Measurements from ENCODE around the gene OR2L5. TPM values are rescaled to one million over a fixed set of nuclear protein-coding genes. Genes with fewer than 3 reads are reported as not detected.

Gene OR2L5, protein sequence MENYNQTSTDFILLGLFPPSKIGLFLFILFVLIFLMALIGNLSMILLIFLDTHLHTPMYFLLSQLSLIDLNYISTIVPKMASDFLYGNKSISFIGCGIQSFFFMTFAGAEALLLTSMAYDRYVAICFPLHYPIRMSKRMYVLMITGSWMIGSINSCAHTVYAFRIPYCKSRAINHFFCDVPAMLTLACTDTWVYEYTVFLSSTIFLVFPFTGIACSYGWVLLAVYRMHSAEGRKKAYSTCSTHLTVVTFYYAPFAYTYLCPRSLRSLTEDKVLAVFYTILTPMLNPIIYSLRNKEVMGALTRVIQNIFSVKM
- total RNA-seq, result not detected
- polyA plus RNA-seq (ENCODE audit: insufficient read depth in 1 of 8, insufficient read length in 8 of 8, low replicate concordance in 1 of 8), result not detected
- long read RNA-seq, donor 1, result 0 reads
- long read RNA-seq, donor 2, result 0 reads
- long read RNA-seq, donor 3, result 0 reads
- long read RNA-seq, donor 4, result 0 reads
- long read RNA-seq, donor 5, result 0 reads
- long read RNA-seq, donor 6, result 0 reads
- long read RNA-seq, donor 7, result 0 reads
- long read RNA-seq, donor 8, result 0 reads
- long read RNA-seq, donor 9, result 0 reads
- long read RNA-seq, donor 10, result 0 reads
- long read RNA-seq, donor 11, result 0 reads

DNA sequence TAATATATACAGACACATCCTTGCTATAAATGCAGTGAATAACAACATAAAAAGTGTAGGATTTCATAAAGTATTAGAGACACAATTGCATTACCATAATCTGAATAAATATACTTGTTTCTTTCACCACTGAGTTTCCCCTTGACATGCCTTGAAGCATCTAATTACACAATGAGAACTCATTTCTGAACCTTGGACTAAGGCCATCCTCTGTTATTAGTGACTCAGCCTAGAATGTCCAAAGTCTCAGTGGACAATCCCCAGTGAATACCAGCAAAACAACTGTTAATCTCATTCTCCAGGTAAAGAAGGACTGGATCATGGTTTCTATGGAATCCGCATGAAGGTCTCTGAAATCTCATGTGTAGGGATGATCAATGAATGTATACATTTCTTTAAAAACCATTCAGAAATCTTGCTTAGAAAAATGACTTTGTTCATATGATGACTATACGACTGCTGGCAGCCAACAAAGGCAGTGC, at the start of gene OR2L5:
TSS of gene OR2L5 (plus strand) at position 432 of the 482 bp plus-strand sequence. CDS start 8,288 bp downstream, outside the sequence.
- H3K27me3 ChIP-seq (ENCODE audit: control insufficient read depth, insufficient read depth, low read length), result no peaks in the 10 kb centered on the region
- WGBS (ENCODE audit: insufficient coverage), result no CpG with 5 or more reads among the region's 2 CpGs
- DNase-seq, result no peak
- no peaks in the 10 kb centered on the region for H3K36me3 ChIP-seq (ENCODE audit: control insufficient read depth, insufficient read depth, low read length)
- no peaks in the 10 kb centered on the region for H3K4me1 ChIP-seq (ENCODE audit: control insufficient read depth, insufficient read depth, low read length)
- peaks cover 28% of the 10 kb centered on the region for H3K9me3 ChIP-seq (replicated peaks; ENCODE audit: control insufficient read depth, low read depth, low read length)
- H3K4me3 ChIP-seq (ENCODE audit: low read length), result no peak within 1 kb of the TSS
- no peak within 1 kb of the TSS for H3K27ac ChIP-seq (ENCODE audit: low read length)

DNA sequence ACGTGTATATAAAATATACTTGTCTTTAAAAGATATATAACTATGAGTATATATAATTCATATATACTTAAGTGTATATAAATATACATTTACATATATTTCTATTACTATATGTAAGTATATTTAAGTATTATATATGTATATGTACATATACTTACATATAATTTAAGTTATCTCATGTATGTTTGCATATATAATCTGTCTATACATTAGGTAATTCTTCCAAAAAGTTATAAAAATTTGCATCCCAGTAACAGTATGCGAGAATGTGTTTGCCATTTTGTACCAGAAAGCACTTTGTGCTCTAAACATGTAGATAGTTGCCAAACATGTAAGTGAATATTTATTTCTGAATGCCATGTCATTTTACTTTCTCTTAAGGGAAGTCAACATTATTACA, 48.5 kb upstream of the OR2L5 start, which contains the start of gene OR2AK2:
TSS of gene OR2AK2 (plus strand) at position 301 of the 400 bp plus-strand sequence. CDS start 144 bp downstream, outside the sequence.
- no CpG with 5 or more reads among the region's 2 CpGs for WGBS (ENCODE audit: insufficient coverage)
- H3K27ac ChIP-seq (ENCODE audit: low read length), result no peak within 1 kb of the TSS

DNA sequence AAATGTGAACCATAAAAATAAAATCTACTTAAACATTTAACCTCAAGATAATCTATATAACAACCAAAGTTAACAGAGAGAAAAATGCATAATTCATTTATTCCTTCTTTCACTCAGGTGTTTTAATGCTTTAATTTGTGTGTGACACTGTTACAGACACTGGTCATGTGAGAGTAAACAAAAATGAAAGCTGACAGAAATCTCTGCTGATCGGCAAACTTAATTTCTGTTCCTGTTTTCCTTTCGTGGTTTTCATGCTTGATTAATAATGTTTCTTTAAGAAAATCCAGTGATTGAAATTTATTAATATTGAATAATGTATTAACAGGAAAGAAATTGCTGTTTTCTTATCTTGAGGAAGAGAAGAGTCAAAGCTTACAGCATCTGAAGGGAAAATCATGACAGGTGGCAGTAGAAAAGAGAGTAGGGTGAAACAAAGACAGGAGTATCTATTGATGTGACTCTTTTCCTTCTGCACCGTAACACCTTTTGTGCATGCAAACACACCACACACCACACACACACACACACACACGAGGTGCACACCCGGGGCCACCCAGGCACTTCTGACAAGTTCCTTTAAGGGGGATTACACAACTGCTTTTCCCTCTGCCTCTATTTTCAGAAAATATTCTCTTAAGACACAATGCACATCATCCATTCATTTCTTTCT, 46.8 kb upstream of the OR2L5 start:
- peaks cover 18% of the 10 kb centered on the region for H3K9me3 ChIP-seq (replicated peaks; ENCODE audit: control insufficient read depth, low read depth, low read length)
- peak; percentile 7 for DNase-seq

More for the DNA sequence above, 48.5 kb upstream of the OR2L5 start, which contains the start of gene OR2AK2:
- Histone ChIP-seq H3K4me3 (ENCODE audit: low read length) (no peak within 1 kb of the TSS), H3K9me3 (replicated peaks; ENCODE audit: control insufficient read depth, low read depth, low read length) (peaks cover 13% of the 10 kb centered on the region), H3K36me3 (ENCODE audit: control insufficient read depth, insufficient read depth, low read length) (no peaks in the 10 kb centered on the region), H3K4me1 (ENCODE audit: control insufficient read depth, insufficient read depth, low read length) (no peaks in the 10 kb centered on the region), H3K27me3 (ENCODE audit: control insufficient read depth, insufficient read depth, low read length) (no peaks in the 10 kb centered on the region)
- no peak for DNase-seq

DNA sequence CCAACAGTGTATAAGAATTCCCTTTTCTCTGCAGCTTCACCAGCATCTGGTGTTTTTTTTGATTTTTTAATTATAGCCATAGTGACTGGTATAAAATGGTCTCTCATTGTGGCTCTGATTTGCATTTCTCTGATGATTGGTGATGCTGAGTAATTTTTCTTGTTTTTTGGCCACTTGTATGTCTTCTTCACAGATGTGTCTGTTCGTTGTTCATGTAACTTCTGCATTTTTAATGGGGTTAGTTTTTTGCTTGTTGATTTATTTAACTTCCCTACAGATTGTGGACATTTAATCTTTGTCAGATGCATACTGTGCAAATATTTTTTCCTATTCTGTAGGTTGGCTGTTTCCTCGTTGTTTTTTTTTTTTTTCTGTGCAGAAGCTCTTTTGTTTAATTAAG, 20.5 kb upstream of the OR2L5 start:
- WGBS (ENCODE audit: insufficient coverage), result no CpG with 5 or more reads among the region's 2 CpGs
- no peak overlapping the region for H3K27ac ChIP-seq (ENCODE audit: low read length)

More for the DNA sequence above, 46.8 kb upstream of the OR2L5 start:
- Histone ChIP-seq H3K36me3 (ENCODE audit: control insufficient read depth, insufficient read depth, low read length) (no peaks in the 10 kb centered on the region), H3K4me3 (ENCODE audit: low read length) (no peak overlapping the region), H3K27ac (ENCODE audit: low read length) (no peak overlapping the region), H3K27me3 (ENCODE audit: control insufficient read depth, insufficient read depth, low read length) (no peaks in the 10 kb centered on the region), H3K4me1 (ENCODE audit: control insufficient read depth, insufficient read depth, low read length) (no peaks in the 10 kb centered on the region)
- 0% methylated on average over 1 of the region's 5 CpGs for WGBS (ENCODE audit: insufficient coverage)

DNA sequence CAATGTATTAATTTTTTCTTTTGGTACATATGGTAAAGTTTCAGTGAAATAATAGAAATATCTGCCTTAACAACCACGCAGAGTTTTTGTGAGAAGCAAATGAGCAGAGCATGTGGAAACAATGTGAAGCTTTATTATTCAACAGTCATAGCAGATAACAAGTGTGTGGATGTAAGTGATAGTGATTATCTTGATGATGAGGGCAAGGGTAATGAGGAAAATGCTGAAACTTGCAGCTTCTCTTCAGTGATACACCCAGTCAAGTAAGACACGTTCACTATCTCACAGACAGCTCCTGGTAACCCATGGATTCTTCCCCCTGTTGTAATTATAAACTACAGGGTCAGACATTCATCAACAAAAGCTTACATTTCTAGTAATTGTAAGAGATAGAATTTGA, 14.6 kb upstream of the OR2L5 start:
- Histone ChIP-seq H3K36me3 (ENCODE audit: control insufficient read depth, insufficient read depth, low read length) (no peaks in the 10 kb centered on the region), H3K4me1 (ENCODE audit: control insufficient read depth, insufficient read depth, low read length) (no peaks in the 10 kb centered on the region), H3K27me3 (ENCODE audit: control insufficient read depth, insufficient read depth, low read length) (no peaks in the 10 kb centered on the region), H3K27ac (ENCODE audit: low read length) (no peak overlapping the region), H3K9me3 (replicated peaks; ENCODE audit: control insufficient read depth, low read depth, low read length) (peaks cover 17% of the 10 kb centered on the region), H3K4me3 (ENCODE audit: low read length) (no peak overlapping the region)
- no peak for DNase-seq
- no CpG with 5 or more reads among the region's 2 CpGs for WGBS (ENCODE audit: insufficient coverage)

More for the DNA sequence above, 20.5 kb upstream of the OR2L5 start:
- no peak for DNase-seq
- H3K36me3 ChIP-seq (ENCODE audit: control insufficient read depth, insufficient read depth, low read length), result no peaks in the 10 kb centered on the region
- no peak overlapping the region for H3K4me3 ChIP-seq (ENCODE audit: low read length)
- H3K9me3 ChIP-seq (replicated peaks; ENCODE audit: control insufficient read depth, low read depth, low read length), result peaks cover 25% of the 10 kb centered on the region
- no peaks in the 10 kb centered on the region for H3K4me1 ChIP-seq (ENCODE audit: control insufficient read depth, insufficient read depth, low read length)
- no peaks in the 10 kb centered on the region for H3K27me3 ChIP-seq (ENCODE audit: control insufficient read depth, insufficient read depth, low read length)

DNA sequence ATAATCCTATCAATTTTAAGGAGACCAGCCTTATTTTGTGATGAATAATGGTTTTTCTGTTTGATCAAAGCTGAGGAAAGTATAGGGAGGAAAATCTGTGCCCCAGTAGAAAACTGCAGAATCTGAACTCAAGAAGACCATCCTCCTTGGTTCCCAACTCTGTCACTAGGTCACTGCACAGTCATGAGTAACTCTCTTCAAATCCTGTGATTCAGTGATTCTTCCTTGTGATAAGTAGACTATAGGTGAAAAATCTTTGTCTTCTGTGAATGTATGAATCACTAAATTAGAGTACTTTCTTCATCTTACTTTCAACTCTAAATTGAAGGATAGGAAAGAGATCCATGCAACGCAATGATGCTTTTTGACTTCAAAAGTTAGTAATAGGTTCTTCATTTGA, 13.3 kb upstream of the OR2L5 start:
- H3K4me1 ChIP-seq (ENCODE audit: control insufficient read depth, insufficient read depth, low read length), result no peaks in the 10 kb centered on the region
- no peaks in the 10 kb centered on the region for H3K36me3 ChIP-seq (ENCODE audit: control insufficient read depth, insufficient read depth, low read length)
- H3K4me3 ChIP-seq (ENCODE audit: low read length), result no peak overlapping the region
- no peak for DNase-seq
- H3K9me3 ChIP-seq (replicated peaks; ENCODE audit: control insufficient read depth, low read depth, low read length), result peaks cover 13% of the 10 kb centered on the region
- H3K27ac ChIP-seq (ENCODE audit: low read length), result no peak overlapping the region
- no peaks in the 10 kb centered on the region for H3K27me3 ChIP-seq (ENCODE audit: control insufficient read depth, insufficient read depth, low read length)
- WGBS (ENCODE audit: insufficient coverage), result no CpG with 5 or more reads among the region's 1 CpG

DNA sequence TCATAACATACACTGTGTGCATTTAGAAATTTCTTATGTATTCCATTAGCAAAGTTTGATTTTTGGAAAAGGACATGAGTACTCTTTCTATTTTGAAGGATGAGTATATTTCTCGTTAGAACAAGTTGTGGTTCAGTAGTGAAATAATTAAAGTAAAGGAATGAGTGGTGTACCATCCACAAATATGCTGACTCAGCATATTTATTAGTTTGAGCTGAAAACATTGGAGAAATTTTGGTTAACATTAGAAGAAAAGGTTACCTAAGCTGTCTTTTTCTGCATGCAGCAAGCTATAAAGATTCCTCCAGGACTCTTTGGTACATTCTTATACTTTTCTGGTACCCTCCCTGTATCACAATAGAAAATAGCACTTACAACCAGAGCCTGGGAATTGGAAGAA, 5.7 kb upstream of the OR2L5 start:
- WGBS (ENCODE audit: insufficient coverage), result no CpG with 5 or more reads among the region's 1 CpG
- peaks cover 31% of the 10 kb centered on the region for H3K9me3 ChIP-seq (replicated peaks; ENCODE audit: control insufficient read depth, low read depth, low read length)

DNA sequence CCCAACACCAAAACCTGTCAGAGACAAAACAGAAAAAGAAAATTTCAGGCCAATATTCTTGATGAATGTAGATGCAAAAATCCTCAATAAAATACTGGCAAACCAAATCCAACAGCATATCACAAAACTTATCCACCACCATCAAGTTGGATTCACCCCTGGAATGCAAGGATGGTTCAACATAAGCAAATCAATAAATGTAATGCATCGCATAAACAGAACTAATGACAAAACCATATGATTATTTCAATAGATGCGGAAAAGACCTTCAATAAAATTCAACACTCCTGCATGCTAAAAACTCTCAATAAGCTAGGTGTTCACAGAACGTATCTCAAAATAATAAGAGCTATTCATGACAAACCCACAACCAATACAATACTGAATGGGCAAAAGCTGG, 3.8 kb upstream of the OR2L5 start:
- no peak for DNase-seq
- peaks cover 36% of the 10 kb centered on the region for H3K9me3 ChIP-seq (replicated peaks; ENCODE audit: control insufficient read depth, low read depth, low read length)
- no peak overlapping the region for H3K27ac ChIP-seq (ENCODE audit: low read length)
- H3K36me3 ChIP-seq (ENCODE audit: control insufficient read depth, insufficient read depth, low read length), result no peaks in the 10 kb centered on the region
- H3K4me3 ChIP-seq (ENCODE audit: low read length), result no peak overlapping the region
- H3K27me3 ChIP-seq (ENCODE audit: control insufficient read depth, insufficient read depth, low read length), result no peaks in the 10 kb centered on the region
- no peaks in the 10 kb centered on the region for H3K4me1 ChIP-seq (ENCODE audit: control insufficient read depth, insufficient read depth, low read length)
- WGBS (ENCODE audit: insufficient coverage), result 80% methylated on average over 1 of the region's 3 CpGs

More for the DNA sequence above, 5.7 kb upstream of the OR2L5 start:
- no peak overlapping the region for H3K27ac ChIP-seq (ENCODE audit: low read length)
- no peaks in the 10 kb centered on the region for H3K36me3 ChIP-seq (ENCODE audit: control insufficient read depth, insufficient read depth, low read length)
- DNase-seq, result no peak
- no peaks in the 10 kb centered on the region for H3K4me1 ChIP-seq (ENCODE audit: control insufficient read depth, insufficient read depth, low read length)
- H3K27me3 ChIP-seq (ENCODE audit: control insufficient read depth, insufficient read depth, low read length), result no peaks in the 10 kb centered on the region
- no peak overlapping the region for H3K4me3 ChIP-seq (ENCODE audit: low read length)

DNA sequence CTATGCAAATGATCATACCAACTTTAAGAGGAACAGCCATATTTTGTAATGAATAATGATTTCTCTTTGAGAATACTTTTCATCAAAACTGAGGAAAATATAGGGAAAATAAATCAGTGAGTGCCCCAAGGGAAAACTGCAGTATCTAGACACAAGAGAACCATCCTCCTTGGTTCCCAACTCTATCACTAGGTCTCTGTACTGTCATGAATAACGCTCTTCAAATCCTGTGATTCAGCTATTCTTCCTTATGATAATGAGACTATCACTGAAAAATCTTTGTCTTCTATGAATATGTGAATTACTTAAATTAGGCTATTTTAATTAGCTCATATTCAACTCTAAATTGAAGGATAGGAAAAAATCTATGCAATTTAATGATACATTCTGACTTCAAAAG, 2.3 kb downstream of the OR2L5 start:
- H3K27ac ChIP-seq (ENCODE audit: low read length), result no peak overlapping the region
- no peak for DNase-seq
- no peak overlapping the region for H3K4me3 ChIP-seq (ENCODE audit: low read length)
- H3K9me3 ChIP-seq (replicated peaks; ENCODE audit: control insufficient read depth, low read depth, low read length), result peaks cover 34% of the 10 kb centered on the region
- H3K27me3 ChIP-seq (ENCODE audit: control insufficient read depth, insufficient read depth, low read length), result no peaks in the 10 kb centered on the region
- no peaks in the 10 kb centered on the region for H3K36me3 ChIP-seq (ENCODE audit: control insufficient read depth, insufficient read depth, low read length)
- WGBS (ENCODE audit: insufficient coverage), result no CpG with 5 or more reads among the region's 1 CpG
- H3K4me1 ChIP-seq (ENCODE audit: control insufficient read depth, insufficient read depth, low read length), result no peaks in the 10 kb centered on the region

DNA sequence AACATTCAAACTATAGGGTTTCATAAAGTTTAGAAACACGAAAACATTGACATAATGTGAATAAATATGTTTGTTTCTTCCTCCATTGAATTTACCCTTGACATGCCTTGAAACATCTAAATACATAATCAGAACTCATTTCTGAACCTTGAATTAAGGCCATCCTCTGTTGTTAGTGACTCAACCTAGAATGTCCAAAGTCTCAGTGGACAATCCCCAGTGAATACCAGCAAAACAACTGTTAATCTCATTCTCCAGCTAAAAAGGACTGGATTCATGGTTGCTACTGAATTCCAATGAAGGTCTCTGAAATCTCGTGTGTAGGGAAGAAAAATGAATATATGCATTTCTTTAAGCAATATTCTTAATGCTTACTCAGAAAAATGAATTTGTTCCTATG, 16.3 kb downstream of the OR2L5 start, which contains the start of gene OR2L2:
TSS of gene OR2L2 (plus strand) at position 301 of the 400 bp plus-strand sequence. CDS start 8,198 bp downstream, outside the sequence.
- no peak for DNase-seq
- Histone ChIP-seq H3K4me3 (ENCODE audit: low read length) (no peak within 1 kb of the TSS), H3K9me3 (replicated peaks; ENCODE audit: control insufficient read depth, low read depth, low read length) (peaks cover 16% of the 10 kb centered on the region), H3K4me1 (ENCODE audit: control insufficient read depth, insufficient read depth, low read length) (no peaks in the 10 kb centered on the region), H3K27ac (ENCODE audit: low read length) (no peak within 1 kb of the TSS), H3K36me3 (ENCODE audit: control insufficient read depth, insufficient read depth, low read length) (no peaks in the 10 kb centered on the region), H3K27me3 (ENCODE audit: control insufficient read depth, insufficient read depth, low read length) (no peaks in the 10 kb centered on the region)
- WGBS (ENCODE audit: insufficient coverage), result no CpG with 5 or more reads among the region's 2 CpGs

All from muscle of leg (tissue), 16 donors.